B cell (primary cell): ENCODE measurements around the gene RBMS3. TPM values are rescaled to one million over a fixed set of nuclear protein-coding genes. Genes with fewer than 3 reads are reported as not detected.

Source experiments
- ATAC-seq: fragments of 200-7000 bp; cut with Tn5 transposase; one replicate; pipeline ENCODE4 v1.10.0; 2021; ENCODE audit warnings: low read depth, mild to moderate bottlenecking, moderate number of reproducible peaks, moderate library complexity
- CTCF ChIA-PET: fragments of 350-600 bp; sonication (Branson Sonifier 250); formaldehyde crosslinking; loops from one replicate; lab custom pipeline; 2021; ENCODE audit warnings: antibody characterized with exemption, inconsistent platforms; lab: Charles Lee
- POLR2A ChIA-PET: fragments of 350-600 bp; sonication (Branson Sonifier 250); formaldehyde crosslinking; loops from one replicate; lab custom pipeline; 2021; ENCODE audit warnings: antibody characterized with exemption; lab: Charles Lee
- DNase-seq: peaks from one replicate; pipeline ENCODE4 v3.0.0; 2013
- H2AFZ ChIP-seq: 2 replicates; pipeline ENCODE4 v1.6.1; 2012; ENCODE audit warnings: mild to moderate bottlenecking, low read depth, low read length; ENCODE audit not compliant: insufficient read depth, poor library complexity, severe bottlenecking
- H3K27ac ChIP-seq, 2 donors: 1 replicate in 1 of 2; 2 replicates in 1 of 2; pipeline ENCODE4 v1.5.1; 2012 to 2013; ENCODE audit warnings: low read length in 2 of 2, mild to moderate bottlenecking in 2 of 2, moderate library complexity in 1 of 2
- H3K27me3 ChIP-seq, 4 experiments: fragments of 200-600 bp in 1 of 4; sonication (generic) in 1 of 4; replicated peaks in 1 of 4; 1 replicate in 2 of 4; 2 replicates in 2 of 4; pipeline versions ENCODE4 v1.6.1 to v1.7.0; 2013 to 2016; ENCODE audit warnings: low read length in 3 of 4, mild to moderate bottlenecking in 2 of 4, mixed read lengths in 1 of 4, moderate library complexity in 1 of 4; ENCODE audit not compliant: insufficient read depth in 4 of 4, control insufficient read depth in 3 of 4; ENCODE audit errors: control extremely low read depth in 1 of 4
- H3K36me3 ChIP-seq, 2 experiments: replicated peaks in 1 of 2; 1 replicate in 1 of 2; 2 replicates in 1 of 2; pipeline versions ENCODE4 v1.6.1 to v1.7.1; 2013; ENCODE audit warnings: low read length in 1 of 2; ENCODE audit not compliant: insufficient read depth in 2 of 2, control insufficient read depth in 1 of 2; ENCODE audit errors: control extremely low read depth in 1 of 2, extremely low read depth in 1 of 2
- H3K4me1 ChIP-seq, 2 donors: fragments of 200-600 bp in 1 of 2; sonication (generic) in 1 of 2; 1 replicate in 1 of 2; 2 replicates in 1 of 2; pipeline versions ENCODE4 v1.5.1 to v1.6.1; 2013 to 2017; ENCODE audit warnings: low read length in 2 of 2; ENCODE audit not compliant: control insufficient read depth in 2 of 2, insufficient read depth in 2 of 2
- H3K4me2 ChIP-seq: replicated peaks from 2 replicates; pipeline ENCODE3; 2012; ENCODE audit warnings: mild to moderate bottlenecking, low read depth, low read length; ENCODE audit not compliant: poor library complexity, severe bottlenecking
- H3K4me3 ChIP-seq, 5 experiments: fragments of 200-600 bp in 1 of 5; sonication (generic) in 1 of 5; 1 replicate in 3 of 5; 2 replicates in 2 of 5; pipeline versions ENCODE4 v1.5.1 to v1.7.0; 2011 to 2016; ENCODE audit warnings: low read length in 4 of 5, mild to moderate bottlenecking in 4 of 5, low read depth in 2 of 5, control low read depth in 1 of 5, moderate library complexity in 1 of 5; ENCODE audit not compliant: insufficient read depth in 1 of 5; ENCODE audit errors: control extremely low read depth in 1 of 5, extremely low read depth in 1 of 5
- H3K79me2 ChIP-seq: fragments of 200-600 bp; sonication (generic); one replicate; pipeline ENCODE4 v1.6.0; 2016; ENCODE audit warnings: low read length; ENCODE audit not compliant: control insufficient read depth, insufficient read depth
- H3K9ac ChIP-seq: fragments of 200-600 bp; sonication (generic); 2 replicates; pipeline ENCODE4 v1.6.1; 2017; ENCODE audit warnings: mild to moderate bottlenecking, low read length, moderate library complexity
- H3K9me3 ChIP-seq, 3 donors: one replicate each; pipeline versions ENCODE4 v1.6.1 to v1.7.1; 2013; ENCODE audit warnings: low read length in 2 of 3; ENCODE audit not compliant: control insufficient read depth in 2 of 3, insufficient read depth in 1 of 3; ENCODE audit errors: control extremely low read depth in 1 of 3
- H4K20me1 ChIP-seq: 2 replicates; pipeline ENCODE4 v1.6.0; 2012; ENCODE audit warnings: mild to moderate bottlenecking, low read length; ENCODE audit not compliant: insufficient read depth, control insufficient read depth, poor library complexity, severe bottlenecking
- H3K27ac Mint-ChIP-seq: one replicate; pipeline ENCODE4 v1.8.0; 2021; ENCODE audit warnings: mixed read lengths
- H3K27me3 Mint-ChIP-seq: one replicate; pipeline ENCODE4 v1.8.0; 2021; ENCODE audit warnings: mixed read lengths
- H3K4me1 Mint-ChIP-seq: one replicate; pipeline ENCODE4 v1.8.0; 2021; ENCODE audit warnings: mixed read lengths
- H3K4me3 Mint-ChIP-seq: one replicate; pipeline ENCODE4 v1.8.0; 2021; ENCODE audit warnings: mixed read lengths
- H3K9me3 Mint-ChIP-seq: one replicate; pipeline ENCODE4 v1.8.0; 2022; ENCODE audit warnings: mixed read lengths; ENCODE audit not compliant: insufficient read depth
- CTCF ChIP-seq: fragments of 200-600 bp; IDR thresholded peaks from one replicate; pipeline ENCODE4 v1.8.0; 2022; ENCODE audit warnings: antibody characterized with exemption, mild to moderate bottlenecking
- EZH2 ChIP-seq: IDR thresholded peaks from 2 replicates; pipeline ENCODE4 v1.6.1; 2012; ENCODE audit warnings: borderline replicate concordance, low read depth, mild to moderate bottlenecking, moderate library complexity, low read length; ENCODE audit not compliant: insufficient read depth, poor library complexity, severe bottlenecking
- WGBS: methylation state at CpG from one replicate; pipeline ENCODE4 v1.1.5; 2013; ENCODE audit warnings: missing lambda C conversion rate; ENCODE audit not compliant: insufficient coverage; 5-methylcytosine and 5-hydroxymethylcytosine counted together
- intact Hi-C: fragments of 100-400 bp; cut with micrococcal nuclease; formaldehyde crosslinking; loops from one replicate; pipeline ENCODE4 v1.10.0; 2022
- polyA plus RNA-seq: library from polyadenylated mRNA; depleted of rRNA; stranded (reverse); fragments of >200 nt; gene quantifications from 2 replicates; pipeline ENCODE4 v1.2.3, GENCODE V29; 2012
- total RNA-seq, 2 donors: library from RNA; stranded (reverse); fragments of 120-200 nt in 1 of 2; gene quantifications; 1 replicate in 1 of 2; 2 replicates in 1 of 2; pipeline versions ENCODE4 v1.2.3 to v1.2.4, GENCODE V29; 2013 to 2022

RBMS3 gene
- total and polyA plus RNA-seq, 2 donors (not counting 1 experiment from before 2014, with no cell fraction given), result not detected

GRCh38 chr3:29898171-29898965, 617.5 kb downstream of the RBMS3 start:
- ChIA-PET CTCF (no interaction called here), POLR2A (no interaction called here)
- intact Hi-C loops, result no loop called here
- no peaks in the 10 kb centered on the region for H3K79me2 ChIP-seq
- no peaks in the 10 kb centered on the region for H3K36me3 ChIP-seq
- Mint-ChIP-seq H3K4me1 (no peaks in the 10 kb centered on the region), H3K27me3 (no peaks in the 10 kb centered on the region), H3K27ac (no peak overlapping the region), H3K9me3 (no peaks in the 10 kb centered on the region), H3K4me3 (no peak overlapping the region)
- H3K27ac ChIP-seq, result no peak overlapping the region
- DNase-seq, result no peak
- no peaks in the 10 kb centered on the region for H3K27me3 ChIP-seq
- WGBS, result no CpG with 5 or more reads among the region's 7 CpGs
- no peak overlapping the region for H3K4me3 ChIP-seq
- H3K9me3 ChIP-seq, result peaks cover 0 to 2% (median 0%) of the 10 kb centered on the region in 3 donors
- H3K4me1 ChIP-seq, result no peaks in the 10 kb centered on the region
- ATAC-seq, result no peak
- H4K20me1 ChIP-seq, result no peaks in the 10 kb centered on the region
- no peak overlapping the region for H3K4me2 ChIP-seq
- H2AFZ ChIP-seq, result no peak overlapping the region
- TF ChIP-seq CTCF (no peak), EZH2 (no peak)
- H3K9ac ChIP-seq, result no peak overlapping the region

GRCh38 chr3:29899021-29899420, 618.1 kb downstream of the RBMS3 start:
- no CpG with 5 or more reads among the region's 2 CpGs for WGBS
- POLR2A ChIA-PET, result no interaction called here
- no peak for ATAC-seq

More at GRCh38 chr3:29899021-29899420, 618.1 kb downstream of the RBMS3 start:
- H3K9ac ChIP-seq, result no peak overlapping the region
- Mint-ChIP-seq H3K4me1 (no peaks in the 10 kb centered on the region), H3K27me3 (no peaks in the 10 kb centered on the region), H3K4me3 (no peak overlapping the region), H3K27ac (no peak overlapping the region), H3K9me3 (no peaks in the 10 kb centered on the region)
- intact Hi-C loops, result no loop called here
- no peaks in the 10 kb centered on the region for H4K20me1 ChIP-seq
- no peak overlapping the region for H3K27ac ChIP-seq
- CTCF ChIA-PET, result no interaction called here
- H3K4me3 ChIP-seq, result no peak overlapping the region
- no peak overlapping the region for H2AFZ ChIP-seq
- H3K27me3 ChIP-seq, result no peaks in the 10 kb centered on the region
- H3K36me3 ChIP-seq, result no peaks in the 10 kb centered on the region
- DNase-seq, result no peak
- H3K79me2 ChIP-seq, result no peaks in the 10 kb centered on the region
- no peak for TF ChIP-seq EZH2
- TF ChIP-seq CTCF, result no peak
- no peak overlapping the region for H3K4me2 ChIP-seq
- peaks cover 0 to 2% (median 0%) of the 10 kb centered on the region in 3 donors for H3K9me3 ChIP-seq
- no peaks in the 10 kb centered on the region for H3K4me1 ChIP-seq
